IPS-15b (cell line): ENCODE measurements around the gene FFAR1.
"Not testable (repeated sequence)": the region's sequence is repeated elsewhere in the genome, so short reads cannot be mapped to it uniquely, and the experiment has no call there.

ENCODE experiments used
- H3K27me3 ChIP-seq: one replicate; pipeline ENCODE4 v1.6.1; 2013; ENCODE audit warnings: low read length; ENCODE audit not compliant: control insufficient read depth, insufficient read depth
- H3K36me3 ChIP-seq: one replicate; pipeline ENCODE4 v1.6.1; 2013; ENCODE audit warnings: low read length; ENCODE audit not compliant: control insufficient read depth, insufficient read depth
- H3K4me1 ChIP-seq: one replicate; pipeline ENCODE4 v1.6.1; 2013; ENCODE audit warnings: mild to moderate bottlenecking, low read length; ENCODE audit not compliant: control insufficient read depth, insufficient read depth
- H3K4me3 ChIP-seq: one replicate; pipeline ENCODE4 v1.5.1; 2013; ENCODE audit warnings: low read depth, low read length
- H3K9ac ChIP-seq: one replicate; pipeline ENCODE4 v1.6.1; 2013; ENCODE audit warnings: low read depth, mild to moderate bottlenecking, low read length
- H3K9me3 ChIP-seq: one replicate; pipeline ENCODE4 v1.6.1; 2013; ENCODE audit warnings: mild to moderate bottlenecking, low read length; ENCODE audit not compliant: control insufficient read depth, insufficient read depth

Gene FFAR1

DNA sequence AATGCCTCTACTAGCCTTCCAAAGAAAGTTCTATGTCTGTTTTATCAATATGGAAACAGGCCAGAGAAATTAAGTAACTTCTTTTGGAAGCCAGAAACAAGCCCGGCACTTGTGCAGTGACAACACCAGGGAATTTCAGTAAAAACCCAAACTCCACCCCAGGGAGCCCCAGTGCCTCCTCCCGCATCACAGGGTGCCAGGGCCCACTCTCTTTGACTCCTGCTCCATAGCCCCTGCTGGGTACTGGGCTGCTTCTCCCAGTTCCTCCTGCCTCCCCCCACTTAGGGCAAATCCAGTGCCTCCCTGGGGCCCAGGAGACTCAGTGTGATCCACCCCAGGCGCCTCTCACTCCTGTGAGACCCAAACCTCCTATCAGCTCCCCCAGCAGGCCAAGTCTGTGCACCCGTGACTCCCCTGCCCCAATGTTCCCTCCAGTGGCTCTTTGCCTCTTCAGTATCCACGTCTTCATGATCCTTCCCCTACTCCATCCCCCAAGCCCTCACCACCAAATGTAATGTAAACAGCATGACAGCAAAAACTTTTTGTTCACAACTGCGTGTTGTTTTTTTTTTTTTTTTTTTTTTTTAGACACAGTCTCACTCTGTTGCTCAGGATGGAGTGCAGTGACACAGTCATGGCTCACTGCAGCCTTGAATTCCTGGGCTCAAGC, 8.2 kb downstream of the FFAR1 start:
- Histone ChIP-seq H3K4me3 (no peak overlapping the region), H3K27me3 (no peaks in the 10 kb centered on the region), H3K9me3 (no peaks in the 10 kb centered on the region), H3K36me3 (no peaks in the 10 kb centered on the region), H3K9ac (no peak overlapping the region), H3K4me1 (no peaks in the 10 kb centered on the region)

DNA sequence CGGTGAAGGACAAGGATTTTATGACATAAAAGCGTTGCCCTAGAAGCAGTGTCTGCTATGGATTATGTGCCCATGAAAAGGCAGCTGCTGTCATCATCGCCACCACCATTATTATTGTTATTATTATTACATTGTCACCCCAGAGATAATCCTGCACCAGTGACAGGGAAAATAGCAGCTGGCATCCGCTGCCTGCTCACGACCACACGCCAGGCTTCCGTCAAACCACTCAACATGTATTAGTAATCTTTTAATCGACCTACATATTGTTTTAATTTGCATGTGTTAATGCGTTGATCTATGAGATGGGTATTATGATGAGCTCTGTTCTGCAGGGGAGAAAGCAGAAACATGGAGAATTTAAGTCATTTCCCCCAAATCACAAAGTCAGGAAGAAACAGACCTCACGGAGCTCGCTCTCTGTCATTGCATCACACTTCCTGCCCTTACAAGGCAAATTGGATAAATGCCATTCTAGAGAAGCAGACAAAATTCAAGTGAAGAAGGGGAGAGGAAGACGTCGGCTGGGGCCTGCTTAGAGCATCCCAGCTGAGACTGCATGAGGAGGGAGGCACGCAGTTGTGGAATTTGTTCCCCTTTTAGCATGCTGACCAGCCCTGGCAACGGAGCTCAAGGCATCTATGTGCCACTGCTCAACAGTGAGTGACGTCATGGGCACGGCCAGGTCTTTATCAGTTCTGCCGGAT, 10.3 kb downstream of the FFAR1 start, which contains the start of gene FFAR3:
TSS of gene FFAR3 (plus strand) at position 594 of the 707 bp plus-strand sequence. CDS start 431 bp downstream, outside the sequence.
- no peak within 1 kb of the TSS for H3K4me3 ChIP-seq
- no peaks in the 10 kb centered on the region for H3K27me3 ChIP-seq
- H3K36me3 ChIP-seq = no peaks in the 10 kb centered on the region
- no peaks in the 10 kb centered on the region for H3K4me1 ChIP-seq
- H3K9me3 ChIP-seq = no peaks in the 10 kb centered on the region
- H3K9ac ChIP-seq = no peak within 1 kb of the TSS

DNA sequence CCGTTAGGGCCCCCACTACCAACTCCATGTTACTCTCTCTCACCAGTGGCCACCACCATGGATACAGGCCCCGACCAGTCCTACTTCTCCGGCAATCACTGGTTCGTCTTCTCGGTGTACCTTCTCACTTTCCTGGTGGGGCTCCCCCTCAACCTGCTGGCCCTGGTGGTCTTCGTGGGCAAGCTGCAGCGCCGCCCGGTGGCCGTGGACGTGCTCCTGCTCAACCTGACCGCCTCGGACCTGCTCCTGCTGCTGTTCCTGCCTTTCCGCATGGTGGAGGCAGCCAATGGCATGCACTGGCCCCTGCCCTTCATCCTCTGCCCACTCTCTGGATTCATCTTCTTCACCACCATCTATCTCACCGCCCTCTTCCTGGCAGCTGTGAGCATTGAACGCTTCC, 11.1 kb downstream of the FFAR1 start:
- not testable (repeated sequence) for H3K9ac ChIP-seq, H3K27me3 ChIP-seq, H3K4me3 ChIP-seq, H3K36me3 ChIP-seq, H3K9me3 ChIP-seq, H3K4me1 ChIP-seq

DNA sequence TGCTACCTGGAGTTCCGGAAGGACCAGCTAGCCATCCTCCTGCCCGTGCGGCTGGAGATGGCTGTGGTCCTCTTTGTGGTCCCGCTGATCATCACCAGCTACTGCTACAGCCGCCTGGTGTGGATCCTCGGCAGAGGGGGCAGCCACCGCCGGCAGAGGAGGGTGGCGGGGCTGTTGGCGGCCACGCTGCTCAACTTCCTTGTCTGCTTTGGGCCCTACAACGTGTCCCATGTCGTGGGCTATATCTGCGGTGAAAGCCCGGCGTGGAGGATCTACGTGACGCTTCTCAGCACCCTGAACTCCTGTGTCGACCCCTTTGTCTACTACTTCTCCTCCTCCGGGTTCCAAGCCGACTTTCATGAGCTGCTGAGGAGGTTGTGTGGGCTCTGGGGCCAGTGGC, 11.7 kb downstream of the FFAR1 start:
- H3K4me1 ChIP-seq, H3K4me3 ChIP-seq, H3K9me3 ChIP-seq, H3K36me3 ChIP-seq, H3K27me3 ChIP-seq, H3K9ac ChIP-seq: not testable (repeated sequence)

DNA sequence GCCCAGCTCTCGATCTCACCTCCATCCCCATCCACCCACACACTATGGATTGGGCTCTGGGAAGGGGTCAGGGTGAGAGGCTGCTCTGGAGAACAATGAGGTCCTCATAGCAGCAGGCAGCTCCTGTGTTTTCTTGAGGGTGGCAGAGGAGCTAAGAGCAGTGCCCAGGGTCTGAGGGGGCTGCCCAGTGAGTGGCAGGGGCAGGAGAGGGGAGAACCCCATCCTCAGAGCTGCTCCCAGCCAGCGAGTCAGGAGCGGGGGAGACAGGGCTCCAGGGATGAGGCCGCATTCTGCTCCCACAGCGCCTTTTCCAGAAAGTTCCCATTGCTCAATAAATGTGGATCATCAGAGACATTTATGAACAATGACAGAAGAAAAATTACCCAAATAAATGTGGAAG, 12.4 kb downstream of the FFAR1 start:
- H3K4me1 ChIP-seq, H3K9me3 ChIP-seq, H3K9ac ChIP-seq, H3K27me3 ChIP-seq, H3K36me3 ChIP-seq, H3K4me3 ChIP-seq: not testable (repeated sequence)

DNA sequence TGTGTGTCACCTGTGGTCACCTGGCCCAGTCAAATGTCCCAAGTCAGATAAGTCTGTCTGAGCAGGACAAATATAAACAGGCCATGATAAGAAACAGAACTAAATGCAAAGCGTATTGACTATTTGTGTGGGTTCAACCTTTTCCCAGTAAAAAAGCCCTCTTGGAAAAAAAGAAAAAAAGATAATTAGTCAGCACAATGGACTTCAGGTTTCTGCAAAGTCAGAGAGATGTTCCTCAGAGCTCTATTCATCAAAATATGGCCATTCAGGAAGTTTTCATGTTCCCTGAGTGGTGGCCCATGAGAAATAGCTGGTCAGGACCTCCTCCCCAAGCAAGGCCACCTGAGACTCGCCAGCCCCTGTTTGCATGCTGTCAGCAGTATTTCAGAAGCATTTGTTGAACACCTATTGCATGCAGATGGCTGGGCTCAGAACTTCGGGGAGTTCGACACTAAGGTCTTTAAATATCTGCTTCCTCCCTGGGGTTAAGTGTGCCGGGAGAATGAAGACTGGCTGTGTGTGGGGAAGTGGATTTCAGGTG, 13.2 kb downstream of the FFAR1 start:
- Histone ChIP-seq H3K9me3 (no peaks in the 10 kb centered on the region), H3K36me3 (no peaks in the 10 kb centered on the region), H3K4me1 (no peaks in the 10 kb centered on the region), H3K4me3 (no peak overlapping the region), H3K9ac (no peak overlapping the region), H3K27me3 (no peaks in the 10 kb centered on the region)

DNA sequence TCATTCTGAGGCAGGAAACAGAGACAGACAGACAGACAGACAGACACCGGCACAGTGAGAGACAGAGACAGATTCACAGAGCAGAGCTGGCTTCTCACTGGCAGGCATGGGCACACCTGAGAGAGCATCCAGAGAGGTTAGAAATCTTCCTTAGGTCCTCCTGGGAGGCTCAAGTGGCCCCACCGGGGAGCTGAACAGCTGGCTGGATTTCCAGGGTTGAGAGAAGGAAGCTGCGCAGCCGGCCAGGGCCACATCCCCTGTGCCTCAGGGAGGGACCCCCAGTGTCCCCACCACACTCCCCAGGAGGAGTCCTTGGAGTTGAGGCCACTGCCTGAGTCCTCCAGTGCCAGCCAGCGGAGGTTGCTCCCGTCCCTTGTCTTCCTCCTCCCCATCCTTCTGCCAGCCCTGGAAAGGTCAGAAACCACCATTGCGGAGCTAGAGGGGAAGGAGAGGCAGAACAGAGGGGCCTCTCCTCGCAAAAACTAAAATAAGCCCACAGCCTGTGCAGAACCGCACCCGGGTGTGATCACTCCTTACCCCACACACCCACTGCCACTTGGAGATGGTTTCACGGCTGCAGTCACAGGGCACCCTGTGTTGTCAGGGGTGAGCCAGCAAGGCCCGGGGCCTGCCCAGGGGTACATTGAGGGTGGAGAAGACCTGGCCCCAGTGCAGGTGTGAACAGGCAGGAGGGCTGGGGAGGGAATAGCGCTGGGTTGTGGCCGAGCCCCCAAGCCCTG, 14.7 kb downstream of the FFAR1 start:
- H3K27me3 ChIP-seq = no peaks in the 10 kb centered on the region

DNA sequence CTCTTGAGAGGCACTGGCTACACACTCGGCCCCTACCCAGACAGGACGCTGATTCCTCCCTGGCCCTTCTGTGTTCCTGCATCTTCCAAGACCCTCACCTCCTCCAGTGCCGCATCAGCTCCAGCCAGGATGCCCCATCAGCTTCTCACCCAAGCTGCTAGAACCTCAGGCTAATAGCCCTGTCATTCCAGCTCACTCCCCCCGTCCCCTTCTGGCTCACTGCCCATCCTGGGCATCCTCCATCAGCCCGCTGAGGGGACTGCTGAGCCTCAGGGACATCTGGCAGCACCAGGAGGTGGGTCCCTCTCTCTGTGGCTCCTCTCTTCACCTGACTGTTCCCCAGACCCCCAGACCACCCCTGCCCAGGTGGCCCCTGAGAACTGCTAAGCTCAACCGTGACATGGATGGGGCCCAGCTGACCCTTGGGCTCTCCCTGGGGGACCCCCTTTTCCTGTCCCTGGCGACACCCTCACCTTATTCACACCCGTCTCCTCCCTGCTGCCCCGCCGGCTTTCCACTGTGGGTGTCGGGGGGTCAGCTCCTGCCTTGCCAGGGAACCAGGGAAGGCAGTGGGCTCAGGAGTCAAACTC, 15.4 kb downstream of the FFAR1 start:
- Histone ChIP-seq H3K9ac (no peak overlapping the region), H3K4me1 (no peaks in the 10 kb centered on the region), H3K9me3 (no peaks in the 10 kb centered on the region), H3K4me3 (no peak overlapping the region), H3K36me3 (no peaks in the 10 kb centered on the region), H3K27me3 (no peaks in the 10 kb centered on the region)

More for the DNA sequence above, 14.7 kb downstream of the FFAR1 start:
- Histone ChIP-seq H3K9me3 (no peaks in the 10 kb centered on the region), H3K36me3 (no peaks in the 10 kb centered on the region), H3K9ac (no peak overlapping the region), H3K4me1 (no peaks in the 10 kb centered on the region), H3K4me3 (no peak overlapping the region)

DNA sequence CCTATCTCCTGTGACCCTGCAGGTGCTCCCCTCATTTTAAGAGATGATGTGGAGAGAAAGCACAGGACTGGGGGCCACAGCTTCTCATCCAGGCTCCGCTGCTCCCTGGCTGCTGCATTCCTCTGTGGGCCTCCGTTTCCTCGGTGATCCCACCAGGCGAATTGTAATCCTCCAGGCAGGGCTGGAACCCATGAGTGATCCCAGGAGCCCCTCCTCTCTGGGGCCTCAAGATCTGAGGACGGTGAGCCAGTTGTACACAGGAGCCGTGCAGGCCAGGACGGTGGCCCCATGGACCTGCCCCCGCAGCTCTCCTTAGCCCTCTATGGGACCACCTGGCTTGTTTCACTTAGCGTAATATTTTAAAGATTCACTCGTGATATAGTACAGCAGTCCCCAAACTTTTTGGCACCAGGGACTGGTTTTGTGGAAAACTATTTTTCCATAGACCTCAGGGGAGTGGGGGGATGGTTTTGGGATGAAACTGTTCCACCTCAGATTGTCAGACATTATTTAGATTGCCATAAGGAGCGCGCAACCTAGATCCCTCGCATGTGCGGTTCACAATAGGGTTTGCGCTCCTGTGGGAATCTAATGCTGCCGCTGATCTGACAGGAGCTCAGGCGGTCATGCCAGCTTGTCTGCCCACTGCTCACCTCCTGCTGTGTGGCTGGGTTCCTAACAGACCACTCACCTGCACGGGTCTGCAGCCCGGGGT, 16.2 kb downstream of the FFAR1 start:
- Histone ChIP-seq H3K4me1 (no peaks in the 10 kb centered on the region), H3K27me3 (no peaks in the 10 kb centered on the region), H3K9me3 (no peaks in the 10 kb centered on the region), H3K4me3 (no peak overlapping the region), H3K36me3 (no peaks in the 10 kb centered on the region), H3K9ac (no peak overlapping the region)

DNA sequence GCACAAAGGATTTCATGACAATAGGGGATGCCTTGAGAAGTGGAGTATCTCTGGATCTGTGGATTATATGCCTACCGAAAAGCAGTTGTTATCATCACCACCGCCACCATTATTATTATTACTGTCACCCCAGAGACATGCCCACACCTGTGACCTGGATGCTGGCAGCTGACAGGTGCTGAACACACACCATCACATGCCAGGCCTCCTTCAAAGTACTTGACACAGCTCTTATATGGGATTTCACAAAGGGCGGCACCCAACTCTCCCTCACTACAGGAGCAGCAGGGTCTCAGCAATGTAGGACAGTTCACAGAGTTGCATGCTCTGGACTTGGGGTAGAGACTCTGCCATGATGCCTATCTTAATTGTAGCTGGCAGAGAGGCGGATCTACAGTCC, 17.6 kb downstream of the FFAR1 start:
- Histone ChIP-seq H3K4me1 (no peaks in the 10 kb centered on the region), H3K4me3 (no peak overlapping the region), H3K36me3 (no peaks in the 10 kb centered on the region), H3K9ac (no peak overlapping the region), H3K27me3 (no peaks in the 10 kb centered on the region), H3K9me3 (no peaks in the 10 kb centered on the region)

DNA sequence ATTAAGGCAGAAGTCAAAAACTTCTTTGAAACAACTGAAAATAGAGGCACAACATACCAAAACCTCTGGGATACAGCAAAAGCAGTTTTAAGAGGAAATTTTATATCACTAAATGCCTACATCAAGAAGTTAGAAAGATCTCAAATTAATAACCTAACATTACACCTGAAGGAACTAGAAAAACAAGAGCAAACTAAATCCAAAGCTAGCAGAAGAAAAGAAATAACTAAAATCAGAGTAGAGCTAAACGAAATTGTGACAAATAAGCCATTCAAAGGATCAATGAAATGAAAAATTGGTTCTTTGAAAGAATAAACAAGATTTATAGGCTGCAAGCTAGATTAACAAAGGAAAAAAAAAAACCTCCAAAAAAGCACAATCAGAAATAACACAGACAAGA, 20.7 kb downstream of the FFAR1 start:
- H3K27me3 ChIP-seq = no peaks in the 10 kb centered on the region
- no peak overlapping the region for H3K9ac ChIP-seq
- no peaks in the 10 kb centered on the region for H3K9me3 ChIP-seq
- H3K4me3 ChIP-seq = no peak overlapping the region
- no peaks in the 10 kb centered on the region for H3K36me3 ChIP-seq
- H3K4me1 ChIP-seq = no peaks in the 10 kb centered on the region
